GM19468 (cell line): ENCODE data around the gene KCNMB1.
"Not testable (repeated sequence)": the region's sequence is repeated elsewhere in the genome, so short reads cannot be mapped to it uniquely, and the experiment has no call there.

ENCODE experiments used
- ATAC-seq: cut with Tn5 transposase; IDR thresholded peaks from one replicate; pipeline ENCODE4 v1.9.1; 2021; ENCODE audit warnings: mild to moderate bottlenecking, moderate library complexity, moderate number of reproducible peaks; ENCODE audit not compliant: unreplicated experiment; ENCODE audit errors: extremely low read depth

KCNMB1 gene

DNA sequence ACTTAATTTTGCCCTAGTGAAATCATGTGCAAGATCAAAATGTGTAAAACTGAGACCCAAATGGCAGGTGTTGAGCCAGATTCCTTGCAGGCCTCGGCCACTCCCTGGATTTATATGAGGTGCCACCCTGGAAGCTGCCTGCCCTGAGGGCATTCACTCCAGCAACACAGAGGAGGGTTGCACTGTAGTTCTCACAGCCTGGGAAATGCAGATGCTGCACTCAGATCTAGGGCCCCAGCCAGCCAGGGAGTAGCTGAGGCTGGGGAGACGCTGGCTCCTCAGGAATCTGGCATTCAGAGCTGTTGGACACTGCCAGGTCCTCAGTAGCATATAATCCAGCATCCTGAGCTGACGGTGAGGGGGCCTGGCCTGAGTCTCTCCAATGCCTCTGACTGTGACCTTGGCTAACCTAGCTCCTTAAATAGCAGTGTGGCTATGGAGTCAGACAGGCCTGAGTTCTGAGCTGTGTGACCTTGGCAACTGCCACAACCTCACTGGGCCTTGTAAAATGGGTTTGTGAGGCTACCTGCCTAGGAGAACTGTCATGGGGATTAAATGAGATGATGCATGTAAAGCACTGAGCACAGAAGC, 8.7 kb downstream of the KCNMB1 start:
- no peak for ATAC-seq

GRCh38 chr5:170378740-170379139, 10.4 kb downstream of the KCNMB1 start:
- no peak for ATAC-seq

DNA sequence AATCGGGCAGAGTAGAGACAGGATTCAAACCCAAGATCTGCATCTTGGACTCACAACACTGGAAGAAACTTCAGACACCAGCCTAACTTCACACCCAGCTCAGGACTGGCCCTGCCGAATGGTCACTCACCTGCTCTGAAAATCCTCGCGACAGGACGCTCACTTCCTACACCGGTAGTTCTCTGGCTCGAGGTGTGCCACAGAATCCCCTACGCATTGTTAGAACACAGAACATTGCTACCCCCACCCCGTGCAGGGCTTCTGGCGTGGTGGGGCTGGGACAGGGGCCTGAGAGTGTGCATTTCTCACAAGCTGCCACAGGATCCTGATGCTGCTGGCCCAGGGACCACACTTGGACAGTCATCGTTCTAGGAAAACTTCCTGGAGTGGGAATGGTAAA, 12.1 kb downstream of the KCNMB1 start:
- no peak for ATAC-seq

- ATAC-seq, result not testable (repeated sequence)
Observed at GRCh38 chr5:170376526-170376925, 12.6 kb downstream of the KCNMB1 start.

- no peak for ATAC-seq
Observed at GRCh38 chr5:170375283-170375682, 13.9 kb downstream of the KCNMB1 start.

DNA sequence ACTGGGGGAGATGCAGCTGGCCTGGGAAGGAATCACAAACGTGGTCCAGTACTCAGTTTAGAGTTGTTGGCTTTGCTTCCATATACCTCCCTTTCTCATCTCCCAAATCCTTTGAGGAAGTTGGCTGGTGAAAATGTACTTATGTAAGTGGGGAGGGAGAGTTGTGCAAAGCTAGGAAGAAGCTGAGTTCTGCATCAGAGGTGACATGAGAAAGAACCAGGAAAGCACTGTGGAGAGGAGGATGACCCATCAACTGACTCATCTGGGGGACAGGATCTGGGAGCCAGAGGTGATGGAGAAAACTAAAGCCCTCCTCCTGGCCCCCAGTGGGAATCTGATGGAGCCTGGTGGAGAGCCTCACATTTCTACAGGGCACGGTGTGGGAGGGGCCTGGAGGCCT, 16.2 kb downstream of the KCNMB1 start:
- no peak for ATAC-seq

DNA sequence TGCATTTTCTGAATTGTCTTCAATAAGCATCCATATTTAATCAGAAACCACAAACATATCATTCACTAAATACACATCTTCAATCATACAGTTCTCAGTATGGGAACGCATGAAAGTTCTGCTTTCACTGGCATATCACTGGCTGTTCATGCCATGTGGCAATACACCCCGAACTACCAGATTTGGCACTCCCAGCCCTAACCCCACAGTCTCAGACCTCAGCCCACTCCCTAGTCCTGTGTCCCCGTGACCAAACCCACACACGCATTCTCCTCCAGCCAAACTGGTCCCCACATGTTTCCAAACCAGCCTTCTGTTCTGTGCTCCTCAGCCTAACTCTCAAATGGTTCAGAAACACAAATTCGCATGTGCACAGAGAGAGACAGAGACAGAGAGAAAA, 20.6 kb downstream of the KCNMB1 start:
- ATAC-seq, result no peak

DNA sequence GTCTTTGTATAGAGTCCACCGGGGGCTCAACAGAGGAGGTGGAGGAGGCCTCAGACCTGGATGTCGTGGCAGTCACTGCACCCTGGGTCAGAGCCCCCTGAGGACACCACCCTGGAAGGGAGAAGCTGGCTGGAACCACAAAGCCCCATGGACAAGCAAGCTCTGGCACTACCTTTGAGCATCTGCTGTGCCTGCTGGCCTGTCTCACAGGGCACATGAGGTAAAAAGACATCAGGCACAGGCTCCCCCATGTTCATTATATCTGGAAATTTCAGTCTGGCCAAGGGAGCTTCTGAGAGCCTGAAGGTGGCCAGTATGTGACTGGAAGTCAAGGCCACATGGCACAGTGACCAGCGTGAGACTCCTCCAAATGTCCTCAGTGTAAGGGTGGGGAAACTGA, 22.9 kb downstream of the KCNMB1 start:
- ATAC-seq, result no peak

GRCh38 chr5:170365831-170366230, 23.3 kb downstream of the KCNMB1 start:
- no peak for ATAC-seq

DNA sequence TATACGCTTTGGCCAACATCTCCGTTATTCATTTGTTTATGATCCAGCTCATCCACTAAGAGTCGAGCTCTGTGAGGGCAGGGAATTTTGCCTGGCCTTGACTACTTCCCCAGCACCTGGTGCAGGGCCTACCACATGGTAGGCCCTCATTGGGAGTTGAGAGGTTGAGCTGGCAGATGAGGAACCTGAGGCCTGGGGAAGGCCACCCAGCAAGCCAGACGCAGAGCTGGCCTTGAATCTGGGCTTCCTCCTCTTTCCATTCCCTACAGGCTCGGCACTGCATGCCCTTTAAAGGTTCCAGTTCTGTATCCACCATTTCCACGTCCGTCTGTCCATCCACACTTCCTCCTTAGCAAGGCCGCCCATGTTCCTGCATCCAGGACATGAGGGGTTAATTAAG, 24.2 kb downstream of the KCNMB1 start:
- no peak for ATAC-seq

GRCh38 chr5:170363671-170364070, 25.5 kb downstream of the KCNMB1 start:
- no peak for ATAC-seq

- no peak for ATAC-seq
Observed at GRCh38 chr5:170362656-170363055, 26.5 kb downstream of the KCNMB1 start.

DNA sequence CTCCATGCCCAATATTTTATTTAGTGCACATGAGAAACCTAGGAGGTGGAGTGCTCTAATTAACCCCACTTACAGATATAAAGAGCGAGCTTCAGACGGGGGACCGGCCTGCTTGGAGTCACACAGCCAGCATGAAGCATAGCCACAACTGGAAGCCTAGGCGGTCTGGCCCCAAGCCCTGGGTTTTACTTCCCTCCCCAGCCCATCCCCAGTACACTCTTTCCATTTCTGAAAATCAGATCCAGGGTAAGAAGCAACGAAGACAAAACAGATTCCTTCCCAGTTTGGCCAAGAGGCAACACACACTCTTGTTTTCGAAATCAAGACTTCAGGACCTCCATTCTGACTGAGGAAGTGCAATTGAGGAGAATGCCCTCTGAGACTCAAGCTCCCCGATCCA, 27.1 kb downstream of the KCNMB1 start:
- no peak for ATAC-seq

DNA sequence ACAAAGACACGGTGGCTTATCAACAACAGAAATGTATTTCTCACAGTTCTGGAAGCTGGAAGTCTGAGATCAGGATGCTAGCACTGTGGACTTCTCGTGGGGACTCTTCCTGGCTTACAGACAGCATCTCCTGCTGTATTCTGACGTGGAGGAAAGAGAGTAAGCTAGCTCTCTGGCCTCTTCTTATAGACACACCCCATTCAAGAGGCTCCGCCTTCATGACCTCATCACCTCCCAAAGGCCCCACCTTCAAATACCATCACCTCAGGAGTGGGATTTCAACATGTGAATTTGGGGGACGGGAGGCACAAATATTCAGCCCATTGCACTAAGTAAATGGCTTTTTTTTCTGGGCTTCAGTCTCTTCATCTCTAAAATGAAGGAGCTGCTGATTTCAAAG, 27.6 kb downstream of the KCNMB1 start:
- no peak for ATAC-seq

DNA sequence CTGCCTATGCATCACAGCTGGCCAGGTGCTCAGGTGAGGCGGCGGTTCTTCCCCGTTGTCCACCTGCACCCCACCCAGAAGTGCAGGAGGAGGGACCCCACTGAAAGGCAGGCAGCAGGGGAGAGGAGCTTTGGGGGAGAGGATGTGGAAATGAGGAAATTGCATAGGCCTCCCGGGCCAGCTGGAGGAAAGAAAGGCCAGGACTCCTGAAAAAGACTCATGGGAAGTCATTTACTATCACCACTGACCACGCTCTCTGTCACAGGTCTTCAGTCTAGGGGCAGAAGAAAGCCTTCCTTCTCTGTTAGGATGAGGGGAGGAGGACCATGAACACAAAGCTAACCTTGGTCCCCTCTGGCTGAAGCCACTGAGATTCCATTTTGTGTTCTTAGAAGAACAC, 28.1 kb downstream of the KCNMB1 start:
- no peak for ATAC-seq

GRCh38 chr5:170360709-170361108, 28.5 kb downstream of the KCNMB1 start:
- ATAC-seq, result no peak

DNA sequence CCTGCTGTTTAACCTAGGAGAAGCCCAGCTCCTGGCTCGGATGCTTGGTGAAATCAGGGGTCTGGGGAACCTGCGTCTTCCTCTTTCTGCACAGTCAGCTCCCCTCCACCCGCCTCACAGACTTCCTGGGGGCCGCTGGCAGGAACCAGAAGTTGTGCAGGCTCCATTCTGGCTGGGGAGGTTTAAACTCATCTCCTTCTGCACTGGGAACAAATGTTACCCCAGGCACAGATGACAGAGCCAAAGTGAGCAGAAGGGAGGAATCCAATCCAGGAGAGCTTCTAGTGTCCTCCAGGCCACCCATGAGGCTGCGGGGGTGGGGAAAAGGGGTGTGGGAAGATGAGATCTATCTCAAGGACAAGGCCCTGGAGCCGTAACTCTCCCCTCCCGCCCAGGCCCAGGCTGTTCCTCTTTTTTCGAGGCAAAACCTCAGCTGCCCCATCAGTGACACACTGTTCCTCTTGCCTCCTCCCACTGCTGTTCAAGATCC, 31.2 kb downstream of the KCNMB1 start:
- ATAC-seq, result no peak

GRCh38 chr5:170355601-170356098, 33.5 kb downstream of the KCNMB1 start:
- no peak for ATAC-seq

GRCh38 chr5:170353961-170354360, 35.2 kb downstream of the KCNMB1 start:
- ATAC-seq, result no peak

- ATAC-seq, result no peak
Observed at GRCh38 chr5:170353011-170353761, 36.0 kb downstream of the KCNMB1 start.

GRCh38 chr5:170348137-170348633, 41.0 kb downstream of the KCNMB1 start:
- ATAC-seq, result no peak
